GM11168 (cell line): ENCODE data around the gene OGA.
"Not testable (repeated sequence)": the region's sequence is repeated elsewhere in the genome, so short reads cannot be mapped to it uniquely, and the experiment has no call there.

ENCODE experiments used
- in situ Hi-C: fragments of 300-500 bp; cut with MboI; formaldehyde crosslinking; loops from one replicate; pipeline ENCODE4 v1.12.0; 2022; ENCODE audit warnings: low sequenced_read_pairs; ENCODE audit not compliant: unreplicated experiment

The OGA gene

DNA sequence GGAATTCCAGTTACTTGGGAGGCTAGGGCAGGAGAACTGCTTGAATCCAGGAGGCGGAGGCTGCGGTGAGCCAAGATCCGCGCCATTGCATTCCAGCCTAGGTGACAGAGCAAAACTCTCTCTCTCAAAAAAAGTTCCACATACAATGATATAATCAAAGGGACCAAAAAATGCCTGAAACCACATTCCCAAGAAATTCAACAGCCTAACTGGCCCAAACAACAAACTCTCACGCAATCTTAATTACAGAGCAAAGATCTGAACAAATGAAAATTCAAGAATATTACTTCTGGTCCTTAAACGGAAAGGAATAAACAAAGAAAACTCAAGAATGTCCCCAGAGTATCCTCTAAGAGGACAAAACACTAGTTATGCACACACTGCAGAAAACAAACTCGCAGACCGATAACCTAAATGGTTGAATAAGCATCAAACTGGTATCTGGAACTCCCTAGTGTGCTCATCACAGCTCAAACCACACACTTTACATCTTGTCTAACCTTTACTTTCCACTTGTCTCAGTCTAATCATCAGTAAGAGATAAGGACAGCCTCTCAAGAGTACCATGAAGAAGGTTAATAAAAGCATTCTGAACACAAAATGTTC lies 3.7 kb downstream of the OGA start:
- in situ Hi-C loops = no loop called here

DNA sequence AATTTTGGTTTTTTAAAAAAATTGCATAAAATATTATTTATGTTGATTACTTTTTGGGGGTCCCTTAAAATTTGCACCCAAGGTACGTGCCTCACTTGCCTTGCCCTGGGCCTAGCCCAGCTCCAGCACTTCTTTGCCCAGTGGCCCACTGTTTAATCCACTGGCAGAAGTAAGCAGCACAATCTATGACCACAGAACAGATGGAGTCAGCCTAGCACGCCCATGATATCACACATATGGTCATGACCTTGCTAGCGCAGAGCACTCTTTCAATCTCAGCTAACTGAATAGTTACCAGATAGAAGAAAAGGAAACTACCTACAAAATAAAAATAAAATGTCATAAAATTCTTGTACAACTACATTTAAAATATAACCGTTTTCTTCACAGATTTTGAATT lies 5.6 kb downstream of the OGA start:
- in situ Hi-C loops = no loop called here

DNA sequence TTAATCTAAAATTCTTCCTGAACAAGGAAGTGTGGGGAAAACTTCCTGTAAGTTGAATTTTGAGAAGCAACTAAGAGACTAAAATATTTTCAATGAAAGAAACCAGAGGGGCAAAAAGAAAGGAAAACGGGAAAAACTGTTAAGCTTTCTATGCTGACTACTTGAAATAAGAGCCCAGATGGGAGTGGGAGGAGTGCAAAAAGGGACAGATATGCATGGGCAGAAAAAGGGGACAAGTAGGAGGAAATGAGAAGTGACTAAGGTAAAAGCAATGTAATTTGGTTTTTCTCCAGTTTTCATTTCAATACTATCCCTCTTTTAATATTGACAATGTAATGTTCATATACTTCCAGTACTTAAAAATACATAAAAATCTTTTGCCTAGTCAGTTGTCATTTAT lies 11.1 kb downstream of the OGA start:
- in situ Hi-C loops = no loop called here

DNA sequence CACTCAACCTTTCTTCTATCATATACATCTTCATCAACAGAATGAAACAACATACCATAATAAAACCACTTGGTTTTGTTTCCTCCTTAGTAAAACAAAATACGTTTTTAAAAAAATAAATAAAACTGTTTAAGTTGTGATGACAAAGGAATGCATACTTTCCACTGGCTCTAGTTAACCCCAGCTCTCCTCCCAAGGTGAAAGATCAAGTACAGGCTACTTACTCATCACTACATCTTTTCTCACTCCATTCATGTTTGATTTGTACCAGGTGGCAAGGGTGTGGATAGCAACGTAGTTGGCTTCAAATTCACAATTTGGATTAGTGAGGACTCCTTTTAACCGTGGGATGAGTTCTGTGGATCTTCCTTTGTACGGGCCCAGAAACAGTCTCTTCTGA lies 14.7 kb downstream of the OGA start:
- in situ Hi-C loops = no loop called here

GRCh38 chr10:101797403-101798059 lies 20.7 kb downstream of the OGA start:
- in situ Hi-C loops = no loop called here

GRCh38 chr10:101793526-101793925 lies 24.7 kb downstream of the OGA start:
- in situ Hi-C loops = no loop called here

- in situ Hi-C loops = no loop called here
These were observed 28.6 kb downstream of the OGA start for GRCh38 chr10:101789686-101790085.

GRCh38 chr10:101789231-101789630 lies 29.0 kb downstream of the OGA start:
- in situ Hi-C loops = not testable (repeated sequence)

DNA sequence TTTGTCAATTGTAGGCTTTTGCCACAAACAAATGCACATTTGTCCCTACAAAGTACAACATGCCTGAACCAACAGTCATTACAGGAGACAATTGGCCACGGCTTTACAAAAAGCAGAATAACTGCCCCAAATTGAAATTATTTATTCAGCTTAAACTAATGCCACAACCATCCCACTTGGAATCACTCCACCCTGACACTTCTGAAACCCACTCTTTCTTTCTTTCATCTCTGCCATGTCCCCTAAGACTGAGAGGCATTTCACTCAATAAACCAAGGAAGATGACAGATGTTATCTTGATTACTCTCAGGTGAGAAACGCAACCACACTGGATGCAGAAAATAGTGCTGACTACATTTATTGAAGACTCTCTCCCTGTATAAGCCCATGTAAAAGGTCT lies 32.4 kb downstream of the OGA start:
- in situ Hi-C loops = no loop called here

- in situ Hi-C loops = no loop called here
These were observed 33.7 kb downstream of the OGA start for GRCh38 chr10:101784558-101784957.

GRCh38 chr10:101783736-101784118 lies 34.5 kb downstream of the OGA start:
- in situ Hi-C loops = no loop called here

GRCh38 chr10:101782811-101783735 lies 35.2 kb downstream of the OGA start, which contains the start of gene NPM3:
Gene NPM3, minus strand, starts transcription at chr10:101783446. Its CDS starts 56 bp downstream, at chr10:101783390.
- in situ Hi-C loops = no loop called here

DNA sequence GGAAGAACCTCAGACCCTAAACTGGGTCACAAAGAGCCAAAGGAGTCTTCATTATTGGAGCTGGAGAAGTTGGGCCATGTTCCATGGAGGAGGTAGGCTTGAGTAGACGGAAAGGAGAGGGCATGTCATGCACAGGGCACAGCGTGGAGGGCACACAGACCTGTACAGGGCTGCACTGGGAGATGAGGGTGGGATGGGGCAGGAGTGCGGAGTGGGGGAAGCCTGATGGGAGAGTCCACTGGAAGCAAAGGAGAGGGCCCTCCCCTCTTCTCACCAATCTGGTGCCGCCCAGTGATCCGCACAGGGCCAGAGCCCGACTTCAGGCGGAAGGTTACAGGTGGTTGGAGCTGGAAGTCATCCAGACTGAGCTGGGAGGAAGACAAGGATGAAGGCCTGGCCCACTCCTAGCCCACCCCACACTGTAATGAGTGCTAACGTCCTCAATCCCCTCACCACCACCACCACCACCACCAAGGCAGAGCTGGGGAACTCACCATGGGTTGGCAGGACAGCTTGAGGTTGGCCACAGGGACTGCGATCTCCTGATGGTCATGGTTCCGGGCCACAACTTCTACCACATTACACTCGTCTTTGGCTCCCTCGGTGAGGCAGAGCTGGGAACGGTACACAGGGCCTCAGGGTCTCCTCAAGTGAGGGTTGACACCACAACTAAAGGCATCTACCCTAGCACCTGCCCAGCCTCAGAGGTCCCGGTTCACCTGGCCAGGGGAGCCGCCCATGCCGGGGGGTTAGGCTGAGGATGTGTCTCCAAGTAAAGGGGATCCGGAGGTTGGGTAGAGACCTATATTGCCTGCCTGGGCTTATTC lies 36.0 kb downstream of the OGA start:
- in situ Hi-C loops = no loop called here

DNA sequence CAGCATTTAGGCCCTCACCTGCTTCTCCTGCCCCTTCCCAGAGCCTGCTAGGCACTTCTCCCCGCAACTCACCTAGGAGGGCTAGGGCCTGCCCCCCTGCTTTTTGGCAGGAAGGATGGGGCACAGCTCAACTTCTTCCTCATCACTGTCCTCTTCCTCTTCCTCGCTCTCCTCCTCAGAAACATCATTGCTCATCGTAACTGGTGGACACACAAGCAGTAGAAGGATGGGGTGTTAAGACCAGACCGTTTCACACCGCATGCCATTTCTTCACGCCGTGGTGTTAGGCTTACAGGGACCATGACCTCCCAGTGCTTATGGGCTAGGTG lies 36.6 kb downstream of the OGA start:
- in situ Hi-C loops = no loop called here

- in situ Hi-C loops = no loop called here
These were observed 37.2 kb downstream of the OGA start for GRCh38 chr10:101780818-101781654.

DNA sequence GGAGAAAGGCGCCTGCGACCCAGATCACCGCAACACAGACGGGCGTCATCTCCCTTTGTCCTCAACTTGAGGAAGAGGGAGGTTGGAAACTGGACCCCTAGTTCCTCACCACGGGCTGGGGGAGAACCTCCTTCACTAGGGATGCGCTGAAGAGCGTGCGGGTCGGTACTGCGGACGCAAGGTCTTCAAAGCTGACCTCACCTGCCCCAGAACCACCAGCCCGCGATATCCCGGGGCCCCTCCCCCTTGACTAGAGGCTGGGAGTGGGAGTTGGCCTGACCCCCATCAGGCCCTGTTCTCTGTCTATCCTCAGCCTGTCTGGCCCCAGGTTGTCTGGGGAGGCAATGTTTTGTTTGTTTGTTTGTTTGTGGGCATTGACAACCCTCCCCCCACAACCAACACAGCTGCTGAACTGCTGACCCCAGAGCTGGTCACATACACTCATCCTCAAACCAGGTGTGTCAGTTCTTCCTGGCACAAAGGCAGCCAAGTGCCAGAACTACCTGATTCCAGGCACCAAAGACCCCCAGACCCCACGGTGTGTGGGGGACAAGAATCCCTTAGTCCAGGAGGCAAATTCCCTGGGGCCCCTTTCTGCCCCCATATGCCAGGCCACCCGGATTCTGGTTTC lies 37.9 kb downstream of the OGA start:
- in situ Hi-C loops = no loop called here

- in situ Hi-C loops = no loop called here
These were observed 38.6 kb downstream of the OGA start for GRCh38 chr10:101779544-101780186.

DNA sequence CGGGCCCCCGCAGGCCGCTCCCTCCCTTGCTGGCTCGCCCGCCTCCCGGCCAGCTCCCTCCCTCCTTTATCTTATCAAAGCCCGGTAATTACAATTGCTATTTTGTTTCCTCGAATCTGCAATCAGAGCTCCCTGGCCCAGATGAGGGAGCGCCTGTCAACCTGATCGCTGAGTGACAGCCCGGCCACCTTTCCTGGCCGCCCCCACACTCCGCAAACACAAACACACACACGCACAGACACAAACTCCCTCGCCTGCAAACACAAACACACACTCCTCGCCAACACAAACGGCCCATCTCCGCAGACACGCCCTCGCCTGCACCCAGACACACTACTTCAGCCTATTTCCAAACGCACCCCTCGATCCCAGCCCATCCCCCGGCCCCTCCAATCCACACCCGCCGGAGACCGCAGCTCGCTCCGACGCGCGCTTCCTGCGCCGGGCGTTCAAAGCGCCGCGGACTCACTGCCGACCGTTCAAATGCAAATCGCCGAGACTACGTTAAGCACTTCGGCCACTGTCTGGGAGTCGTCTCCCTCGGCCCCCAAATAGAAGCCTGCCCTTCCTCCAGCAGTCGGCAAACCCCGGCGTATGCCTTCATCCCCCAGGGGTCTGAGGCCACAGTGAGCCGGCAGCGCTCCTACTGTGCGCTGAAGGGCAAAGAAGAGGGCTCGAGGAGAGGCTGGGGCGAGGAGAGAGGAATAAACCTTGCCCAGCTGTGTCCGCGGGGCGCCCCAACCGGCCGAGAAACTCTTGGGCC lies 39.3 kb downstream of the OGA start:
- in situ Hi-C loops = no loop called here
